HG02642 (cell line): ENCODE results near the gene ADAMTS17.

Experiments
- ATAC-seq: cut with Tn5 transposase; IDR thresholded peaks from one replicate; pipeline ENCODE4 v1.9.1; 2021; ENCODE audit warnings: mild to moderate bottlenecking; ENCODE audit not compliant: unreplicated experiment, poor library complexity

ADAMTS17 gene

DNA sequence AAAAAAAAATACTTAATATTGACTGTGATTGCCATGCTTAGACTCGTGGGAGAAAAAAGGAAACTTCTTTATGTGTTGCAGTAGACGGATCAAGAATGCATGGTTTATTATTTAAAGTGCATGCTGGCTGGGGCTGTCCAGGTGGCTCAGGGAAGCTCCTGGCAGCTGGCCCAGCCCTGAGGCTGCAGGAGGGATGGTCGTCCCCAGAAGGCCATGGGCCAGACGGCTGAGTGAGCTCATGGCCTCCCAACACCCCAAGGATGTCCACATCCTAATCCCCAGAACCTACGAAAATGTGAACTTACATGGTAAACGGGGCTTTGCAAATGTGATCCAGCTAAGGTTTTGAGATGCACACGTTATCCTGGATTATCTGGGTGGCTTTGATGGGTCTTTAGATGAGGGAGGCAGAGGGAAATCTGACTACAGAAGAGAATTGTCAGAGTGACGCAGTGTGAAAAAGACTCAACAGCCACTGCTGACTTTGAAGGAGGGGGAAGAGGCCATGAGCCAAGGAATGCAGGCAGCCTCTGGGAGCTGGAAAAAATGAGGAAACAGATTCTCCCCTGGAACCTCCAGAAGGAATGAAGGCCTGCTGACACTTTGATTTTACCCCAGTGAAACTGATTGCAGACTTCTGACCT is 29.8 kb downstream of the ADAMTS17 start:
- ATAC-seq: no peak

DNA sequence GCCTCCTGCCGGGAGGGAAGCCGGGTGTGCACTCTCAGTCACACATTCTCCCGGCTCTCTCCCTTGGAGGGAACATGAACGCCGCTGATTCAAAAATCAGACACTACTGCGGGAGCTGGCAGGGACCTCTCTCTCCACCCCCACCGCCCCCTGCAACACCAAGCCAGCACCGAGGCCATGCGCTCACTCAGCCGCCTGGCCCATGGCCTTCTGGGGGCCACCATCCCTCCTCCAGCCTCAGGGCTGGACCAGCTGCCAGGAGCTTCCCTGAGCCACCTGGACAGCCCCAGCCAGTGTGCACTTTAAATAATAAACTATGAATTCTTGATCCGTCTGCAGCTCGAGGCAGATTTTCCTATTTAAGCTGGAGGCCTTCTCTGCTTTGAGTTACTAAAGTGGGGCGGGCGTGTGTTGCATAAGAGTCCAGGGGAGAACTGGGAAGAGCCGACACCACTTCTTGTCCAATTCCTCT is 30.6 kb downstream of the ADAMTS17 start:
- ATAC-seq: no peak

DNA sequence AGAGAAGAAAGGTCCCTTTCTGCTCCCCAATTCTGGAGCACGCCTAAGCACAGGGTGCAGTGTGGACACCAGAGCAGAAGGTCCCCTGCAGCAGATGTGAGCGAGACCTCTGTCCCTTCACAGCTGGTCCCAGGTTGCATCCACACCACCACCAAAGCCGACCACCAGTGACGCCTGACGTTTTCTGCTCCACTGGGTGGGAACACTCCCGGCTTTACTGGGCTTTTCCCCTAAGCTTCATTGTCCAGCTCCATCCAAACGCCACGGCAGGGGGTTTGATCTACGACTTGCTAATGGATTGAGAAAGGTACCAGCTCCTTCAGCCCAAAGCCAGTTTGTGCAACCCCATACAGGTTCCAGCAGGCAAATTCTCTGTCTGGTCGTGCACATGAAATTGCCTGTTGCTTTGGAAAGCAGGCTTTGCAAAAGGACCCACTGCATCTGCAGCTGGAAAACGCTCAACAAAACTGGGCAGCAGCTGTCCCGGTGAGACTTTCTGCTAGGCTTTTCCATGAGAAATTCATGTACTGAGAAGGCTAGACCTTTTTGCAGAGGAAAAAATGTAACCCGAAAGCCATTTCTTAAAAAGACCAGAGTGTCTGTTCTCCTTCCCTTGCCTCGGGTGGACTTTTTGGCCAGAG is 31.1 kb downstream of the ADAMTS17 start:
- no peak for ATAC-seq

DNA sequence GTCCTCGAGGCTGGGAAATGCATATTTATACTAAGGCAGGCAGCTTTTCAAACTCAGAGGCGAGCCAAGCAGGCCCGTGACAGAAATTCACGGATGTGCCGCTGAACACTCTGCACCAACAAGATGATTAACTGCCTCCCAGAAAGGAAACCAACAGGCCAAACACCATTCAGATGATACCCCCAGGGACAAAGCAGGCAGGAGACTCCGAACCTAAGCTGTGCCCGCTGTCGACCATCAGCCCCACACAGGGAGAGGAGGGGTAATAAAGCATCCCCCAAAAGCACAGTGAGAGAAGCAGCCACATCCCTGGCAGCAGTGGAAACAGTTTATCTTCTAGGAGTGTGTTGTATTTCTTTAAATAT is 31.8 kb downstream of the ADAMTS17 start:
- ATAC-seq: no peak

DNA sequence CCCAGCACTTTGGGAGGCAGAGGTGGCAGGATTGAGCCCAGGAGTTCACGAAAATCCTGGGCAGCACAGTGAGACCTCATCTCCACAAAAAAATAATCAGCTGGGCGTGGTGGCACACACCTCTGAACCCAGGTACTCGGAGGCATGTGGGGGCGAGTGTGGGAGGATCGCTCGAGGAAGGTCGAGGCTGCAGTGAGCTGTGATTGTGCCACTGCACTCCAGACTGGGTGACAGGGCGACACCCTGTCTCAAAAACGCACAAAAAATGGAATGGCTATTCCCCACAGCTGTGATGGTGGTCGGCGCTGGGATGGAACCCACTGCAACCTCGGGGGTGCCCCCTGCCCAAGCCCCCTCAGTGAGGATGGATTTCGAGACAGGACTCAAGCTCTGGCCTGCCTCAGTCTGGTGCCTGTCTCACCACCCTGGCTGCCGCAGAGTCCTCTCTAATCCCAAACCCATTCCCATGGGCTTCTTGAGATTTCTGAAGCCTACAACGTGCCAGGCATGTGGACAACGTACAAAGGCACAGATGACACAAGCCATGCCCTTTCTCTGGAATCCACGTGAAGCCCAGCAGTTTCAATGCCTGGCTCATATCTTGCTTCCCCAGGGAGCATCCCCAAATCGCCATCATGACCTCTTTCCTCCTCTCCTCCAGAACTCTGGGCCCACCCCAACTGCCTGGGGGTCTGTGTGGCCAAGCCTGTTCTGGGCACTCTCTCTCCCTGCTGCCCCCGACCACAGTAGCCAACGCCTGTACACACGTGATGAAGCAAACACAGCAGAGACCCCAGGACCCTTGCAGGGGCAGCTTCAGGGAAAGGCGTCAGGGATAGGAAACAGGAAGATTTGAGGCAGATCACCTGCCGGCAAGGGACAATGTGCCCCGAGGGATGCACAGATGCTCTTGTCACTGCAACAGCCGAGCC is 32.4 kb downstream of the ADAMTS17 start:
- ATAC-seq: no peak

DNA sequence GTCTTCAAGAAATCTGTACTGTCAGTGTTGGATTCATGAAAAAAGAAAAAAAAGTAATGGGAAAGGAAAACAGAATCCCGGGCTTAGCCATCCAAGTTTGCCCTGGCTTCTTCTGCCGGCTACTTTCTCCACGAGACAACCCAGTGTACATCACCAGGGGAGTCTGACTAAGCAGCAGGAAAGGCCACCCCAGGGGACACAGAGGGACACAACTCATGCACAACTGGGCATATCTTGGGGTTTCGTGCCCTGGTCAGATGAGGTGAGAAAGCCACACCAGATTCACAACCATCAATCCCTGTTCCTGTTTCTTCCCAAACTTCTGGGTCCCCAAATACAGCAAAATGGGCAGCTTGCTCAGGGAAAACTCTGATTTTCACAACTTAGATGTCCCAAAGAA is 33.2 kb downstream of the ADAMTS17 start:
- no peak for ATAC-seq

DNA sequence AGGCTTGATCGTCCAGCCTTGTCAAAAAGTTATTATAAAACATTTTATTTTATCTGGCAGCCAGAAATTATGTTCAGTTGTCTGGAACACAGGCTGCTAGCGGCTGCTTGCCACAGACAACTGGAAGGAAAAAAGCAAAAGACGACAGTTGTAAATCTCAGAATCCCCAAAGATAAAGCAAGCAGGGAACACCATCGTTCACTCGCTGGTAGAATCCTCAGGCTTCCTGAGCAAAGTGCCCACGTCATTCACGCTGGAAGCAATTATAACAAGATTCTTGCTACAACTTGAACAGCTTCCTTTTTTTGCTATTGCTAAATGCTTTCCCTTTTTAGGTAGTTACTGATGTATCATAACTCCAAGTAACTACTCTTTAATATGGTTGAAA is 33.6 kb downstream of the ADAMTS17 start:
- no peak for ATAC-seq

DNA sequence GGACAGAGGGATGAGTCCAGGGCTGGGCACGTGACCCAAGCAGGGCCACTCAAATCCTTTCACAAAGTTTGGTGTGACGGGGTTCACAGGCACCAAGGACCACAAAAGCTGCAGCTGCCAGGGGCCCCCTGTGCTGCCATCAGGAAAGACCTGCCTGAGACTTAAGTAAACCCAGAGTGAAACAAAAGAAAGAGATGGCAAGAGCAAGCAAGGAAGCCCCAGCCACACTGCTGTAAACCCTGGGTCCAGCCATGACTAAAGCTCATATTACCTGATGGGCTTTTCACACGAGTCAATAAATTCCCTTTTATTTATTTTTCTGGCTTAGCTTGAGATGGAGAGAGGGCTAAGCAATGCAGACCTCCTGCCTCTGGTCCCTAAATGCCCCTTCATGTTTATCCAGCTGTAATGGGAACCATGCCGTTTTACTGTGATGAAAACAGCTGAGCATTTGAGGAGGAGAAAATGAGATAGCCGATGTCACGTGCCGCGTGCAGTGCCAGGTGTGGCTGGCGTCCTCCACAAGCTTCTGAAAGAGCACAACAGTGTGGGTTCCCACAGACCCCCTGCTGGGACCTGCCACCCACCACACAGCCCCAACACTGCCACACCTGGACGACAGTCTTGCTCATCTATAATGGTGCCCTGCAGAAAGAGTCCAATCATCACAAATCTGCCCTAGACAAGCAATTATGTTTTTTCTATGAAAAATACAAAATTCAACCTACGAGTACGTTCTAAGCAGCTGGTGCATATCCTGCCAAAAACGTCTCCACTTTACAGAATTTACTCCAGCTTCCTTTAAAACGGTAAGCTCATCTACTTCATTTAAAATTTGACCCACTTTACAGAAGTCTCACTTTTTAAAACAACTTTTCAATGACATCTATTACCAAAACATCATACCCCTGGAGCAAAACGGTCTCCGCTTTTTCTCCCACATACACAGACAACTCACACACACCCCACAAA is 34.2 kb downstream of the ADAMTS17 start:
- no peak for ATAC-seq

DNA sequence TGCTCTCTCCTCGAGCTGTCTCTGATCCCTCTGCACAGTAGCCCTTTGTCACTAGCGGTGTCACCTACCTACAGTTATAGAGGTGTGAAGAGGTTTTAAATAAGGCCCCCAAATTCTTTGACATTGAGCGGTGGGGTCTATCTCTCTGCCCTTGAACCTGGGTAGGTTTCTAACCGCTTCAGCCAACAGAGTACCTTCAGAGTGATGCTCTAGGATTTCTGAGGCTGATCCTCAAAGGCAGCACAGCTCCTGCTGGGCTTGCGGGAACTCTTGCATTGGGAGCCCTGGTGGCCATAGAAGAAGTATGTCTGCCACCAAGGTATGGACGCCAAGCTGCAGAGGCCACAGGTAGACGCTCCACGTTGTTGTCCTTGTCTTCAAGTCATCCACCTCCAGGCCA is 35.7 kb downstream of the ADAMTS17 start:
- ATAC-seq: no peak

DNA sequence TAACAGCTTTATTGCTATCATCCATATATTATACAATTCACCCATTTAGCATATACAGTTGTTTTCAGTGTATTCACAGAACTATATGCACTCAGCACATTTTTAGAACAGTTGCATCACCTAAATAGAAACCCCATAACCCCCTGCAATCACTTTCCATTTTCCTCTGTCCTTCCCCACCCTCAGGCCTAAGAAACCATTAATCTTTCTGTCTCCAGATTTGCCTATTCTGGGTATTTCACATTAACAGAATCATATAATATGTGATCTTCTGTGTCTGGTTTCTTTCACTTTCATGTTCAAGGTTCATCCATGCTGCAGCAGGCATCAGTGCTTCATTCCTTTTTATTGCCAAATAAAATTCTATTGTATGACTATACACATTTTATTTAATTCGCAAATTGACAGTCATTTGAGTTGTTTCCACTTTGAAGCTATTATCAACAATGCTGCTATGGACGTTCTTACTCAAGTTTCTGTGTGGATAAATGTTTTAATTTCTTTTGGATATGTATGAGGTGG is 39.8 kb downstream of the ADAMTS17 start:
- no peak for ATAC-seq

DNA sequence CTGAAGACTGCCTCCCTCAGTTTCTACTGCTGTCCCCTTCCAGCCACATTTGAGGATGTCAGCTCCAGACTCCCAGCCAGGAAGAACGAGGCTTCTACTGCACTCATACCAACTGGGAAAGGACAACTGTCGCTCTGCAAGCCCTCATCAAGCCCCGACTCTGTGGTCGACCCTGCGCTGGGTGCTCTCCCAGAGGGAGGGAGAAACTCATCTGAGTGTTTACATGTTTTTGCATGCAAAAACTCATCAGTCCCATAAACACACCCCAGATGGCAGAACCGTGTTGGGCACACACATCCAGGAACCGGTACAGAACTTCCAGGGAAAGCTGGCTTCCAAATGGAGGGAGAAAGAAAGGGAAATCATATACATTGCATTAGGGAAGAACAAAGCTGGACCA is 43.5 kb downstream of the ADAMTS17 start:
- ATAC-seq: no peak

DNA sequence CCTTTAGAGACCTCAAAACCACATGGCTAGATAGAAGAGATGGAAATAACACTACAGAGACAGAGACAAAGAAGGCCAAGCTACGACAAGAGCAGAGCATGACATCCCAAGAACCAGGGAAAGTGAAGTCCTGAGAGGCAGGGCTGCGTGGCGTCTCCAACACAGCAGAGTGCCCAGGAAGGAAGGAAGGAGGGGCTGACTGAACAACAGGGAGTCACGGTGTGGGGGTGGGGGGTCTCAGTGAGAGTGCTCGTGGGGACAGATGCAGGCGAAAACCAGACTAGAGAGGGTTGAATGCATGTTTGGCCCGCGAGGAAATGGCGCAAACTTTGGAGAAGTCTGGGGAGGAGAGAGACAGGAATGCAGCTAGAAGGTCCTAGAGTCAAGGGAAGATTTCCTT is 44.0 kb downstream of the ADAMTS17 start:
- ATAC-seq: no peak

DNA sequence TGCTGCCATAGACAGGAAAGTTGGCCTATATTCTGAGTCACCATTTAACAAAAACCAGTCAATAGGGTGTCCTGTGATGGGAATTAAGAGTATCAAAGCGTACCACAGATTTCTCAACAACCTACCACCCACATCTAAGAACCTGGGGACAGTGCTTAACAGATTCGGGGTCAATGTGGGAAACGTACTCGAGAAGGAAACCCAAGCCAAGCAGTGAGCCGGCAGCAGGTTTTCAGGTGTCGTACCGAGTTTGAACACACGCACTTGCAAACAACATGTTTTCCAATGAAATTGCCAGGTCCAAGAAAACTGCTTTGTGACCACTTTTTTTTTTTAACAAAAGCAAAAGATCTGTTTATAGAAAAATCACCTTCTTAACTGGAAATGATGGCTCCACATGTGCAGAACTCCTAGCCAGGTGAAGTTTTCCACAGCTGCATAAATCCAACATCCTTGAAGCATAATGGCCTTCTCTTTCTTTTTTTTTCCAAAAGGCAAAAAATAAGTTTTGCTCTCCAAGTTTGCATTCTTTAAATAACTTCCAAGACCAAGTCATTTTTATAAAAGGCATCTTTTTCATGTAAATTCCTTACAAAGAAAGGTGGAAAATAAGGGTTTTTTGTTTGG is 45.7 kb downstream of the ADAMTS17 start:
- ATAC-seq: no peak

DNA sequence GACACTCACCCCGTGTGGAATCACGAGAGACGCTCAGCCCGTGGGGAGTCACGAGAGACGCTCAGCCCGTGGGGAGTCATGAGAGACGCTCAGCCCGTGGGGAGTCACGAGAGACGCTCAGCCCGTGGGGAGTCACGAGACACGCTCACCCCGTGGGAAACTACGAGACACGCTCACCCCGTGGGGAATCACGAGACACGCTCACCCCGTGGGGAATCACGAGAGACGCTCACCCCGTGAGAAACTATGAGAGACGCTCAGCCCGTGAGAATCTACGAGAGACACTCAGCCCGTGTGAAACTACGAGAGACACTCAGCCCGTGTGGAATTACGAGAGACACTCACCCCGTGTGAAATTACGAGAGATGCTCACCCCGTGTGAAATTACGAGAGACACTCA is 49.8 kb downstream of the ADAMTS17 start:
- ATAC-seq: no peak

DNA sequence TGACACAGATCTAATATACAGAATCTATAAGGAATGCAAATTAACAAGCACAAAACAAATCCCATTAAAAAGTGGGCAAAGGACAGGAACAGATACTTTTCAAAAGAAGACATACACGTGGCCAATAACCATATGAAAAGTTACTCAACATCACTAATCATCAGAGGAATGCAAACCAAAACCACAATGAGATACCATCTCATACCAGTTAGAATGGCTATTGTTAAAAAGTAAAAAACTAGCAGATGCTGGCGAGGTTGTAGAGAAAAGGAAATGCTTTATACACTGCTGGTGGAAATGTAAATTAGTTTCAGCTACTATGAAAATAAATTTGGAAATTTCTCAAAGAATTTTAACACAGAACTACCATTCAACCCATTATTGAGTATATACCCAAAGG is 50.7 kb downstream of the ADAMTS17 start:
- no peak for ATAC-seq

DNA sequence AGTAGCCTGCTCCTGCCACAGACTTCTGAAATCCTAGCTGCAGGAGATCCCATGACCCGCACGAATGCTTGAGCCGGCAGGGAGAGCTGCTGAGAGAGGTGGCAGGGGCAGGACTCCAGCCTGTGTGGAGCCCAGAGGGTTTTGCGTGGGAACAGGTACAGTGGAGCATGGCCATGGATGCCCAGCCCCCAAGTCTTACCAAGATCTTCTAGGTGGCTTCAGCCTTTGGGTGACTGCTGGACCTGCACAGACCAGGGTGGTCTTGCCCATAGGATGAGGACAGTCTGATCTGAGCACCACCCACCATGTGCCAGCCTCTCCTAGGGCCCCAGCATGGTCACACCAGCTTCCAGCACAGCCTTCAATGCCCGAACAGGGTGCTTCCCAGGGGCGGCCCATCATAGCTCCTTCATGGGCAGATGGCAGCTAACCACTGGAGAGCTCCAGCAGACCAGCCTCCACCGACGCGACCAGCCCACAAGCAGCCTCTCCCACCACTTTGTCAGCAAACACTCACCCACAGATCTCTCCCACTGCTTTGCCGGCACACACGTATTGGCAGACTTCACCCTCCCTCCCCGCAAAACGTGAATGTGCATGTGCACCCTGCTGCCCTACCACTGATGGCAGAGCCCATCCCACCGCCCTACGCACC is 56.0 kb downstream of the ADAMTS17 start:
- ATAC-seq: no peak

DNA sequence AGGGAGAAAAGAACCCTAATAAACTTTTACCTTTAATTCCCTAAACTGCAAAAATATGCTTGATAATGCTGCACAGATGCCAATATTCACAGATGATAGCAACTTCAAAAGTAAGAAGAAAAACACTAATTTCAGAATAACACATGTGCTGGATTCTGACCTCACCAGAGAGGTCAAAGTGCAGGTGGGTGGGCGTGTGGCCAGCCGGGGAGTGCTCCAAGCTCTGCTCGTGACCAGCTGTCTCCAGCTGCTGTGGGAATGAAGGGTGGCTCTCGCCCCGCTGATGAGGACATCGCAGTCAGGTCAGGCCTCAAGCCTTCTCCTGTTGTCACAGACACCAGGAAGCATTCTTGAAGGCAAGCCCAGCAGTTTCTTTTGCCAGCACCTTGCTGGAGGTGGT is 57.1 kb downstream of the ADAMTS17 start:
- no peak for ATAC-seq

DNA sequence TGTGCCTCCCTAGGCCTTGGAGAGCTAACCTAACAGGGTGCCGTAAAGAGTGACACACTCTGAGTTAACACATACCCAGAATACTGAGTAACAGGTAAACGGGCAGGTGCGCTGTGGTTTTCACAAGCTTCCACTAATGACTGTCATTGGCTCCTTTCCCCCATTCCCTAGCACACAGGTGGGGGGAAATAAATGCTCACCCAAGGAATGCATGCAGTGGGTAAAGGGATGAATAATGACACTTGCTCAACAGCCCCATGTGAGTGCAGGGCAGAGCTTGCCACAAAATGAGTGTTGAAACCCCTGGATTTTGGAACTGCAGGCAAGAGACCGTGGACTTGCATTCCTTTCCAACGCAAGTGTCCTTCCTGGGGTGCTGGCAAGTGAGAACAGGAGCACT is 57.6 kb downstream of the ADAMTS17 start:
- ATAC-seq: no peak
